Neural crest cell (in vitro differentiated cells): ENCODE measurements around the gene ARCN1. TPM values are rescaled to one million over a fixed set of nuclear protein-coding genes. Genes with fewer than 3 reads are reported as not detected.

Experiments used
- DNase-seq: peaks from one replicate; pipeline ENCODE4 v3.0.0; 2021; ENCODE audit warnings: low read depth, mixed read lengths, low spot score
- H3K27ac Mint-ChIP-seq: one replicate; pipeline ENCODE4 v1.8.0; 2021; ENCODE audit warnings: mild to moderate bottlenecking, mixed read lengths; ENCODE audit not compliant: unreplicated experiment
- H3K27me3 Mint-ChIP-seq: 2 replicates; pipeline ENCODE4 v1.8.0; 2021; ENCODE audit warnings: low read depth, mild to moderate bottlenecking, mixed read lengths
- H3K36me3 Mint-ChIP-seq: 2 replicates; pipeline ENCODE4 v1.8.0; 2021; ENCODE audit warnings: low read depth, mild to moderate bottlenecking, mixed read lengths
- H3K4me1 Mint-ChIP-seq: 2 replicates; pipeline ENCODE4 v1.8.0; 2021; ENCODE audit warnings: mixed read lengths
- H3K4me3 Mint-ChIP-seq: one replicate; pipeline ENCODE4 v1.8.0; 2021; ENCODE audit warnings: mild to moderate bottlenecking, mixed read lengths
- H3K9me3 Mint-ChIP-seq: 2 replicates; pipeline ENCODE4 v1.8.0; 2021; ENCODE audit warnings: mixed read lengths
- CTCF ChIP-seq: fragments of 200-600 bp; sonication (generic); conservative IDR thresholded peaks from 2 replicates; pipeline ENCODE4 v1.5.0; 2021; ENCODE audit warnings: antibody characterized with exemption, mild to moderate bottlenecking
- total RNA-seq: library from RNA; stranded (reverse); gene quantifications from 2 replicates; pipeline ENCODE4 v1.2.1, GENCODE V29; 2021

Gene ARCN1
- total RNA-seq, 1 donor from 2014 or later: 122 TPM

GRCh38 chr11:118632577-118633318 is 60.5 kb downstream of the ARCN1 start:
- TF ChIP-seq CTCF: no peak
- no peak for DNase-seq
- Mint-ChIP-seq H3K27ac (no peak overlapping the region), H3K36me3 (peaks cover 6% of the 10 kb centered on the region), H3K4me3 (peak overlapping the region; percentile 55), H3K9me3 (no peaks in the 10 kb centered on the region), H3K4me1 (peaks cover 23% of the 10 kb centered on the region), H3K27me3 (no peaks in the 10 kb centered on the region)

GRCh38 chr11:118633319-118633690 is 61.1 kb downstream of the ARCN1 start:
- Mint-ChIP-seq H3K4me3 (peak overlapping the region; percentile 19), H3K9me3 (no peaks in the 10 kb centered on the region), H3K36me3 (peaks cover 8% of the 10 kb centered on the region), H3K27ac (no peak overlapping the region), H3K4me1 (peaks cover 23% of the 10 kb centered on the region), H3K27me3 (no peaks in the 10 kb centered on the region)
- no peak for DNase-seq
- TF ChIP-seq CTCF: no peak

GRCh38 chr11:118633979-118634378 is 61.8 kb downstream of the ARCN1 start:
- no peaks in the 10 kb centered on the region for H3K9me3 Mint-ChIP-seq
- peak overlapping the region; percentile 31 for H3K4me3 Mint-ChIP-seq
- peaks cover 8% of the 10 kb centered on the region for H3K36me3 Mint-ChIP-seq
- DNase-seq: no peak
- no peaks in the 10 kb centered on the region for H3K27me3 Mint-ChIP-seq
- H3K27ac Mint-ChIP-seq: no peak overlapping the region
- no peak for TF ChIP-seq CTCF
- peaks cover 23% of the 10 kb centered on the region for H3K4me1 Mint-ChIP-seq

GRCh38 chr11:118634431-118635236 is 62.4 kb downstream of the ARCN1 start:
- Mint-ChIP-seq H3K9me3 (no peaks in the 10 kb centered on the region), H3K4me1 (peaks cover 23% of the 10 kb centered on the region), H3K4me3 (peak overlapping the region; percentile 31), H3K27ac (peak overlapping the region; percentile 57), H3K36me3 (peaks cover 8% of the 10 kb centered on the region), H3K27me3 (no peaks in the 10 kb centered on the region)
- DNase-seq: no peak
- TF ChIP-seq CTCF: peak; percentile 34

- no peak for DNase-seq
- Mint-ChIP-seq H3K4me3 (no peak overlapping the region), H3K4me1 (peaks cover 23% of the 10 kb centered on the region), H3K27me3 (no peaks in the 10 kb centered on the region), H3K36me3 (peaks cover 10% of the 10 kb centered on the region), H3K27ac (no peak overlapping the region), H3K9me3 (no peaks in the 10 kb centered on the region)
- TF ChIP-seq CTCF: no peak
These were observed 63.0 kb downstream of the ARCN1 start for GRCh38 chr11:118635237-118635591.
